ENCODE data around the gene STK4.
A peak's percentile ranks its signal among the peaks of the same experiment; 100 is the strongest.

STK4 gene

DNA sequence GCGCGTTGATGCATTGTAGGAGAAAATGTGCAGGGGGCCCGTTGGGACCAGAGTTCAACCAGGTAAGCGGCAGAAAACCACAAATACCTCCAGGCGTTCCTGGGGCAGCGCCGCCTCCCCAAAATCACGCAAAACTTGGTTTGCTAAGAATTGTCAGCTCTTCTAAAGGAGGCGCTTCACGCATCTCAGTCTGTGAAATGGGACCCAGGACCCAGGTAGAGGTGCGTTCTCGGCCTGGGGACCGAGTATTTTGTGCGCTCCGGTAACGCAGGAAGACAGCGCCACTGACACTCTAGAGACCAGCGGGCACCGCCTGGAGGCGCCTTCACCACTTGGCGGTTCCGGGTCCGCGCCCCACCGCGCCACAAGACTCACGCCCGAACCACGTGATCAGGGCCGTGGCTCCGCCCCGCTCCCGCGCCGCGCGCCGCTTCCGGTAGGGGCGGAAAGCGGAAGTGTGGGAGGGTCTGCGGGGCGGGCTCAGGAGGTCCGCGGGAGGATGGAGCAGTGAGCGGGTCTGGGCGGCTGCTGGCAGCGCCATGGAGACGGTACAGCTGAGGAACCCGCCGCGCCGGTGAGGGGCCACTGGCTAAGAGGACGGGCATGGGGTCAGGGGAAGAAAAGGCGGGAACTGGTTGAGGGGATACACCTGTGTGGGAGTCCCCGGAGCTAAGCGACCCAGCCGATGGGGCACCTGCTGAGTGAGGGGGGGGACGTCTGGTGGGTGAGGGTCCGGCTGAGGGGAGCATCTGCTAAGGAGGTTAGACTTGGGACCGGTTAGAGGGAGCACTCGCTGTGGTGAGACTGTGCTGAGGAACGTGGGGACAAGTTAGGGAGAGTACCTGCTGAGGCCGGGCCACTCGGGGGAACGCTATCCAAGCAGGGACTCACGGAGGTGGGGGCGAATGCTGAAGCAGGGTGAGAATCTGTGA lies at the start of gene STK4:
Gene STK4 (plus strand): TSS at position 483 of the 932 bp plus-strand sequence. CDS start 57 bp downstream, at position 540.
- DNase-seq, result peak; percentile 96

DNA sequence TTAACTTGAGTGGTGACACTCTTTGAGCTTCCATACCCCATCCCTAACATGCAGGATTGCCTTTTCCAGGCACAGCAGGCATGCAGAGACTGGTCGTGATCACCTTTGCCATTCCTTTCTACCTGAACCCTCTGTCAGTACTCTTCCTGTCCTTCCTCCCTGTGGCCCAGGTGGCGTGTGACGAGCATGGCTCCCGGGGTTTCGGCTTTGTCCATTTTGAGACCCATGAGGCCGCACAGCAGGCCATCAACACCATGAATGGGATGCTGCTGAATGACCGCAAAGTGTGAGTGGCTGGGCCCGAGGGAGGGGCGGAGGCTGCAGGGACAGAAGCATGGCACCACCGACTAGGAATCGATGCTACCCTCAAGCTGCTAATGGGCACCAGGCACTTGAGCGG lies 49.7 kb upstream of the STK4 start:
- no peak for DNase-seq

DNA sequence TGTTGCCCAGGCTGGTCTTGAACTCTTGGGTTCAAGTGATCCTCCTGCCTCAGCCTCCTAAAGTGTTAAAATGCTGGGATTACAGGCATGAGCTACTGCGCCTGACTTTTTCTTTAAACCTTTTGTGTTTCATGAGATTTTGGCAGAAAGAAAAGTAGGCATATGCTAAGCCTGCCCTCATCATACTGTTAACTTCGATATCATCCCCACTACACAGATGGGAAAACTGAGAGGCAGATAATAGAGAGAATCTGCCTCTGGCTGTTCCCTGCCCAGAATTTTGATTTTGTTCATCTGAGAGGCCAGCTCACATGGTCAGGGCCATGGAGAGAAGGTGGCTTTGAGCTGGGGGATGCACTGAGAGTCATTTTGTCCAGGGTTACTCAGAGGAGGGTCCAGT lies 48.9 kb upstream of the STK4 start:
- no peak for DNase-seq

DNA sequence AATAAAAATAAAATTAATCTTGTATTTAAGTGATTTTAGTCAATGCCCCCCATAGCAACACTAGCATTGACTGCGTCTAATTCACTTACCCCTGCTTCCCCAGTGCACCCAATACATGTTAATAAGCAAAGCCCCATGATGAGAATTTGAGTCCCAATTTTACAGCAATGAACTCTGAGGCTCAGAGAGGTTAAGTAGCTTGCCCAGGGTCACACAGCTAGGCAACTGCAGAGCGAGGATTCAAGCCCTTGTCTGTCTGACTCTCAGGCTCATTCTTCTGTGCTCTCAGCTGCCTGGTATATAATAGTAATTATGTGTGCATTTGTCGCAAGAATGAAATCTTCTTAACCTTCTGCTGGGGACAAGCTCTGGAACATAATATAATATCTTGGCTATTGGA lies 48.0 kb upstream of the STK4 start:
- no peak for DNase-seq

DNA sequence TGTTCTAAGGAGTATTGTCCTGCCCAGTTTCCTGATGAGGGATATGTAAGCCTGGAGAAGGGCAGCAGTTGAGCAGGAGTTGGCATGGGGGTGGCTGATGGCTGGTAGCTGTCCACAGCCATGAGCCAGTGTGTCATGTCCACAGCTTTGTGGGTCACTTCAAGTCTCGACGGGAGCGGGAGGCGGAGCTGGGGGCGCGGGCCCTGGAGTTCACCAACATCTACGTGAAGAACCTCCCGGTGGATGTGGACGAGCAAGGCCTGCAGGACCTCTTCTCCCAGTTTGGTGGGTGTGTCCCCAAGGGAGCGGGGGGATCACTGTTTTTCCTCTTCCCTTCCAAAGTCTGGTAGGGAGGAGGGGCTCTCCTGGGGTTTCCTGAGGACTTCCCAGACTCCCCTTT lies 47.6 kb upstream of the STK4 start:
- DNase-seq, result no peak

DNA sequence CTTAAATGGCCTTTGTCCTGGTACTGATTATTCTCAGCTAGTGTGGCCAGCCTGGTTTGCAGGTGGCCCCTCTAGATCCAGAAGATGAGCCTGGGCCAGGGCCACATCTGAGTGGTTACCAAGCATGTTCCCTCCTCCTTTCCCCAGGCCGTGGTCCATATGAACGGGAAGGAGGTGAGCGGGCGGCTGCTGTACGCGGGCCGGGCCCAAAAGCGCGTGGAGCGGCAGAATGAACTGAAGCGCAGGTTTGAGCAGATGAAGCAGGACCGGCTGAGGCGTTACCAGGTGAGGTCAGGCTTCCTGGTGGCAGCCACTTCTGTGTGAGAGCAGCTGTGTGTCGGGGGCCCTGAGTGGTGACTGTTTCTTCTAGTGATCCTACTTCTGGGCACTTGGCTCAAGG lies 44.9 kb upstream of the STK4 start:
- no peak for DNase-seq

DNA sequence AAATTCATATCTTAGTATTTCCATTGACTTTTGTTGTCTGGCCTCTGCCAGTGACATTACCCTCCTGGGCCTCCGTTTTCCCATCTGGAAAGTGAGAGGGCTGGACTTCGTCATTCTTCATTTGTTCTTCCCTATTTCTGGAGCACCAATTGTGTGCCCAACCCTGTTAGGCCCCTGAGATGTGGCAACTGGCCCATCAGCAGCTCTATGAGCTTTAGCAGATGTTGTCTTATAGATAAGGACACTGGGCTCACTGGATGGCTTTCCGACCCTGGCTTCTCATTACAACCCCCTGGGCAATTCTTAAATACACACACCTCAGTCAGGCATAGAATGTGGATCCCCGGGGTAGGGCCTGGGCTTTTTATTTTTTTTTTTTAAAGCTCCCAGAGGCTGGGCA lies 41.8 kb upstream of the STK4 start:
- DNase-seq, result no peak

DNA sequence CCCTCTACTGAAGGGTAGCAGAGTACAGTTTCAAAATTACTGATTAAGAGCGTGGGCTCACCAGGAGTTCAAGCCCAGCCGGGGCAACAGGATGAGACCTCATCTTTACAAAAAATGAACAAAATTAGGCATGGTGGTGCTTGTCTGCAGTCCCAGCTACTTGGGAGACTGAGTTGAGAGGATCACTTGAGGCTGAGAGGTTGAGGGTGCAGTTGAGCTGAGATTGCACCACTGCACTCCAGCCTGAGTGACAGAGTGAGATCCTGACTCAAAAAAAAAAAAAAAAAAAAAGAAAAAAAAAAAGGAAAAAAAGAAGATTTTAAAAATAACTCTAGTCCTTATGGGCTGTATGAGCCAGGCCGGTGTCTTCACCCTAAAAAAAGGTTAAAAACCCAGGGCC lies 37.7 kb upstream of the STK4 start:
- no peak for DNase-seq

DNA sequence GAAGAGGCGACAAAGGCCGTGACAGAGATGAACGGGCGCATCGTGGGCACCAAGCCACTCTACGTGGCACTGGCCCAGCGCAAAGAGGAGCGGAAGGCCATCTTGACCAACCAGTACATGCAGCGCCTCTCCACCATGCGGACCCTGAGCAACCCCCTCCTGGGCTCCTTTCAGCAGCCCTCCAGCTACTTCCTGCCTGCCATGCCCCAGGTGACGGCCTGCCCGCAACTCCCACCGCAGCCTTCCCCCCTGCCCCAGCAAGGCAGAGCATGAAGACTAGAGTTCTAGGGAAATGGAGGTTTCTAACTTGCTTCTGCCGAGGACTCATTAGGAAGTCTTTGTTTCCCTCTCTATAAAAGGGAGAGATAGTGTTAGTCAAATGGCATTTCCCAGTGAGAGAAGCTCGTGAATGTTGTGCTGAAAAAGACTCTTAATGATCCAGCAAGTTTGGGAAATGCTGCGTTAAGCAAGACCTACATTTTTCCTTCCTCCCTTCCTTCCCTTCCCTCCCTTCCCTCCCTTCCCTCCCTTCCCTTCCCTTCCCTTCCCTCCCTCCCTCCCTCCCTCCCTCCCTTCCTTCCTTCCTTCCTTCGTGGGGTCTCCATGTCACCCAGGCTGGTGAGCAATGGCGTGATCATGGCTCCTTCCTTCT lies 35.7 kb upstream of the STK4 start:
- DNase-seq, result no peak

DNA sequence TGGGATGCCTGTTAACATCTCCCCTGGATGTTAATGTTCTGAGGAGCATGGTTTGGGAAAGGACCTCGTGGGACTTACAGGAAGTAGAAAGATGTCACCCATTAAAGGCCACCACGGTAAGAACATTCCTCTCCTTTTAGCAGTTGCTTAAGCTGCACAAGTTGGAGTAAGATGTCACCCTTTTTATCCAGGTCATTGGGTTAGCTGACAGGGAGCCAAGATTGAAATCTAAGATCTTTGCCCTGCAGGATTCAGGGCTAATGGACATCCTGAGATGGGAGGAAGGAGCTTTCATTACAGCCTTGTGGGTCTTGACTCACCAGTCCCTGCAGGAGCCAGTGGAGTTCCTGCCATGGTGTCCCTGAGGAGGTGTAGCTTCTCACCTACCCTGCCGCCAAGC lies 34.4 kb upstream of the STK4 start:
- DNase-seq, result no peak

DNA sequence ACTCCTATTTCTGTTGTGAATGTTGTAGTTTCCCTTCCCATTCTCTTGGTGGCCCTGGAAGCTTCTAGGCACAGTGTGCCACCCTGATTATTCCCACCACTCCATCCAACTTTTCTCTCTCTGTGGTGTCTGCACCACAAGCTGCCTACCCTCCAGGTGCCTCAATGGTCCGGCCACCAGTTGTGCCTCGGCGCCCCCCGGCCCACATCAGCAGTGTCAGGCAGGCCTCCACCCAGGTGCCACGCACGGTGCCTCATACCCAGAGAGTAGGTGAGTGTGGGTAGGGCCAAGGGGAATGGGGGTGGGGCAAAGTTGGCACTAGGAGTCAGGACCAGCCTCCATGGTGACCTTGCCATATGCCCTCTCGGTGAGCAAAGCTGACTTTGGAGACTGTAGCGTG lies 33.4 kb upstream of the STK4 start:
- no peak for DNase-seq

DNA sequence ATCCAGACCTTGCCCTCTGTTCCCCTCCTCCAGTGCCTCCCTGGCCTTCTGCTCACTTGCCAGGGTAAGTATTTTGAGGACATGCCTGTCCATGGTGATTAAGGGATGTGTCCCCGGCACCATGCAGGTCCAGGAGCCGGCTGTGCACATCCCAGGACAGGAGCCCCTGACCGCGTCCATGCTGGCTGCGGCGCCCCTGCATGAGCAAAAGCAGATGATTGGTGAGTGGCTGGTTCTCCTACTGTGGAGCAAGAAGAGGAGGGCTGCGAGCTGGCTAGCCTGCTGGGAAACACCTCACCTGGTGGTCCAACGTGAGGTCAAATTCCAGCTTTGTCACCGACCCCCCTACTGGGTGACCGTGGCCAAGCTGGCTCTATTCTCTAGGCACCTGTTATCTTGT lies 29.8 kb upstream of the STK4 start:
- DNase-seq, result no peak

DNA sequence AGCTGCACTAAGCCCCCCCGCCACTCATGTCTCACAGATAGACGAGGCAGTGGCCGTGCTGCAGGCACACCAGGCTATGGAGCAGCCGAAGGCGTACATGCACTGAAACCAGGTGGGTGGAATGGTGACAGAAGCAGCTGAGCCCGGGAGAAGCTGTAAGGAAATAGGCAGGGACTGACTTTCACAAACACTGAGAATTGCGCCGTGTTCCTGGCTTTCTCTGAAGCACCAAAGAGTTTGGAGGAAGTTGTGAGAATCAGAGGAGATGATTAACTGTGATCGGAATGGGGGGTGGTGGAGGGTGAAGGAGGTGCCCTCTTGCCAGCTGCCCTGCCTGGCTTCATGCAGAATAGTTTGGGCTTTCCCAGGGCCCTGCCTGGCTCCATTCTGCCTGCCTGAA lies 27.7 kb upstream of the STK4 start:
- no peak for DNase-seq

DNA sequence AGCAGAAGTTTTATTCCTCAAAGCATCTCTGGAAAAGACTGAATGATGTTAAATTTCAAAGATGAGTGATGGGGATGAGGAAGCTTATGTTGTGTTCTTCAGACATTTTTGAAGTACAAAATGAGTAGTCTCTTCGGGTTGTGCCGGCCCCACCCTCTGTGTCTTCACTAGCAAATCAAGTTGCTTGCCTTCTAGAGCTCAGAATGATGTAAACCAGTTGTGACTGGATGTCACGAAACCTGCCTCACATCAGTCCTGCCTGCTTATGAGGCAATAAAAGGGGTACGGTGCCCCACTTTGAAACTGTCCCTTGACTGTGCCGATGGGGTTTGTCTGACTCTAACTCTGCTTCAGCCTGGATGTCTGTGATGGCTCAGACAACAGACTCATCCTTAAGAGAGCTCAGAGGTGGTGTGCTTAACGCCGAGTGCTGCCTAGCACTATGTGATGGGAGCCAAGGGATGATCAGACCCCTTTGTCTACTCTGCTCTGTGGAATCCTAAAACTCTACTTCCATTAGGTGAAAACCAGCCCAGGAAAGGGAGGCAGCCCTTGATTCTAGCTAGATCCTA lies 25.1 kb upstream of the STK4 start:
- DNase-seq, result no peak

DNA sequence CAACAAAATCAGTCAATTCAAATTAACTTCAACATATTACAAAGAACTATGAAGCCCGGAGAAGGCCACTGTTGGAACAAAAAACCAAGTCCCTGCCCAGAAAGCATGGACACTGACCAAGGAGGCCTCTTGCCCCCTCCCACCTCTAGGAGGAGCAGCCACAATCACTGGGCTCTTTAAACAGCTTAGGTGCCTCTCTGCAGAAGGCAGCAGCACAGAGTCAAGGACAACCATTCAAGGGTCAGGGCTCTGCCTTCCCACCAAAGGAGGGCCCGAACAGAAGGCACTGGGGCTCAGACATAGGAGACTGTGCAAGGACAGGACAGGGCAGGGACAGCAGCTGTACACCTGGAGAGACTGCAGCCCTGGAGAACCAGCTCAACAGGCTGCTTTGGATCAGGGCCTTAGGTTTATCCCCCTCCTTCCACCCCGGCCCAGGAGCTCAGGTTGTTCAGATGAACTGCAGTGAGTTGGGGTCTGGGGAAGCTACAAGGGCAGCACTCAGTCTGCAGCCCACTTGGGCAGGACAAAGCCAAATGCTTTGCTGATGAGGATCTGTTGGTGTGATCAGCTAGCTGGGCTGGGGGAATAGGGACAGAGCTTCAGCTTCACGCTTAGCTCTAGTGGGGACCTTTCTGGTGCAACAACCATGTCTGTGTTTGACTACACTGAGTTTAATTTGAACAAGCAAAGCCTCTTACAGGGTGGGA lies 23.9 kb upstream of the STK4 start:
- DNase-seq, result no peak

DNA sequence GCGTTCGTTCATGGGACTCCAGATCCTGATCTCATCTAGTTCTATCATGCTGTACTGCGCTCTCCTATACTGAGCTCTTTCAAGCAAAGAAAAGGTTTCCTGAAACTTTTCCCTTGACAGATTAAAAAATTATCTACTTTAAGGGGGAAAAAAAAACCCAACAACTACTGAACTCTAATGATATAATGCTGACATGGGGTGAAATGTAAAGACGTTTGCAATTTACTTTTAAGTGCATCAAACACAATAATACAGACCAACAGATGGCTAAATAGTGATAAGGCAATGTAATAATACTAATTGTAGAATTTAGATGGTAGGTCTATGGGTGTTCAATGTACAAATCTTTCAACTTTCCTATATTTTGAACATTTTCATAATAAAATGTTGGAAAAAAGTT lies 22.5 kb upstream of the STK4 start:
- no peak for DNase-seq

DNA sequence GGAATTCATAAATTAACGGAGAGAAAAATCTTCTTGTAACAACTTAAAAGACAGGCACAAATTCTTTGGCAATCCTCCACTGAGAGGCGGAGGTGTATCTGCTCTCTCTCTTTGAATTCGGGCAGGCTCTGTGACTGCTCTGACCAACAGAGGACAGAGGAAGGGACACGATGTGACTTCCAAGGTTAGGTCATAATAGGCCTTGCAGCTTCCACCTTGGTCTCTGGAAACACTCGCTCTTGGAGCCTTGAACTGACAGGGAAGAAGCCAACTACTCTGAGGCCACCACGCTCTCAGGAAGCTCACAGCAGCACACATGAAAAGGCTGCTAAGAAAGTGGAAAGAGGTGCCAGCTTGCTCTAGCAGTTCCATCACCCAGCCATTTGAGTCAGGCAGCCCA lies 21.1 kb upstream of the STK4 start:
- DNase-seq, result no peak

DNA sequence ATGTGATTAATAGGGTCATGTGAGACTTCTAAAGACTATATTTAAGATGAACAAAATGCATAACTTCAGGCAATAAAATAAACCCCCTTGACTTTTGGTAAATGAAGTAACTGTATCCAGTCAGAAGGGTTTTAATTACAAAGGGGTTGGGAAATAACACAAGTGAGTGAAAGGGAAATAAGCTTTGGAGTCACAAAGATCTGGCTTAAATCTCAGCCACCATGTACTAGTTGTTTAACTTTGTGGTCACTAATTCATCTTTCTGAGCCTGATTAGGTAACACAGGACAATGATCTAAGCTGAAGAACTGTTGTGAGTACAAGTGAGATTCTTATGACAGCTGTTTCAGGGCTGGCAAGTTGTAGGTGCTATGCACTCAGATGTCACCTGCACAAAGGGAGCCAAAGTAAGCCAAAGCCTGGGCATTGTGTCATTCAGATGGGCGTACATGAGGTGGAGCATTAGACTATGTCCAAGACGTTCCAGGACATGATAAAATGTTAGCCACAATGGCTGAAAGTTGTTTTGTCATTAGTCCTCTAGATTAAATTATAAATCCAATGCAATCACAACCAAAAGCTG lies 19.9 kb upstream of the STK4 start:
- no peak for DNase-seq

DNA sequence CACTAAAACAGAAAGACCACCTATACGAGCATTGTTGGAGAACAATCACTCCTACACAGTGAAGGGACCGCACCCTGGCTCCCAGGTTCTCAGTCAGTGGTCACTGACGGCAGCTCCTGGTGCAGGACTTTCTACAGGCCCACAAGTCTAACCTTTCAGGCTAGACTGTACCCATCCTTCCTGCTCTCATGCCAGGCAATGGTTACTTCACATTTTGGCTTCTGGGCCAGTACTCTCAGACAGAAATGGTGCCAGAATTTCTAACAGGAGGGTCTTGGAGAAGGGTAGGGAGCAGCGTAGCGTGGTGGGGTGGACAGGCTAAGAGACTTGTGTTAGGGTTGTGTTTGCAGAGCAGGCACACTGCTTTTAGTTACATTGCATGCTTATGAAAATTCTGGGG lies 18.2 kb upstream of the STK4 start:
- DNase-seq, result no peak

DNA sequence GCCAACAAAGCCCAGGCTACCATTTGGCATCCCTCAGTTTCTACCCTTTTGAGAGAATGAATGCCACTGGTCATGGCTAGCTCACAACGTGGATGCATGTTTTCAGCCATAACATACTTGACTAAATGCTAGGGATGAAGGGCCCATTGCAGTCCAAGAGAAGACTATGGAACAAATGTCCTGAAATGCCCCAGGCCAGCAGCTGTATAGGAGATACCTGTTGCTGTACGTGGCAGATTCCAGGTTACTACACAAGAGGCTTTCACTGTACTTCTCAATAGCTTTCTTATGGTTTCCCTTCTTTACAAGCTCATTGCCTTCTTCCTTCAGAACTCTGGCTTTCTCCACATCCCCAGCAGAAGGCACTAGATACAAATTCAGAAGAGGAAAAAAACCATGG lies 17.8 kb upstream of the STK4 start:
- DNase-seq, result no peak

DNA sequence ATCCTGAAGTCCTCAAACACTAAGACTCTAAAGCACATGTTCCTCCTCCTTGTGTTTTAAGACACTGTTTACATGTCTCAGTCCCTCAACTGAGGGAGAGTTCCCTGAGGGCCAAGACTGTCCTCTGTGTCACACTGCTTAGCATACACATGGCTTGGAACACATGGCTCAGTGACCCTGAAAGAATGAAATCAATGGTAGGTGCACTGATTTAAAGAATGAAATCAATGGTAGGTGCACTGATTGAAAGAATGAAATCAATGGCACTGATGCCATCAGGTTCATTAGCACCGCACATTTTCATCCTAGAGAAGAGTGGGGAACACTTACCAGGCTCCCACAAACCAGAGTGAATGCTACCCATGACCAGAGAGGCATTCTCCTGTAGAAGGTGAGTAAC lies 15.9 kb upstream of the STK4 start:
- no peak for DNase-seq

DNA sequence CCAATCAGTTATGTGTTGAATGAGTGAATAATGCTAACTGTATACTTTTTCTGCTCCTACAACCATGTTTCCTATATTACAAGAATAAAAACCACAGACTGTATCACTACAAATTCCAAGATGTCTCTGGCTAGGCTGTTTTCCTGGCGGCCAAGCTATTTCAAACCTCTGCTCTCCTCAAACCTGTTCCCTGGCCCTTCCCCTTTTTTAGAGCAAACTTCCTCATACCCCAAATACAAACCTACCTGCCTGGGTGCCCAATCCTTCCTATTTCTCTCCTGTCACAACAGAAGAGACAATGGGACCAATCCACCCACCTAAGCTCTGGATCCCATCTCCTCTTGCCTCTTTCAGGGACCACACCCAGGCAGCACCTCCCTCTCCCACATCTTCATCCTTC lies 13.6 kb upstream of the STK4 start:
- no peak for DNase-seq

DNA sequence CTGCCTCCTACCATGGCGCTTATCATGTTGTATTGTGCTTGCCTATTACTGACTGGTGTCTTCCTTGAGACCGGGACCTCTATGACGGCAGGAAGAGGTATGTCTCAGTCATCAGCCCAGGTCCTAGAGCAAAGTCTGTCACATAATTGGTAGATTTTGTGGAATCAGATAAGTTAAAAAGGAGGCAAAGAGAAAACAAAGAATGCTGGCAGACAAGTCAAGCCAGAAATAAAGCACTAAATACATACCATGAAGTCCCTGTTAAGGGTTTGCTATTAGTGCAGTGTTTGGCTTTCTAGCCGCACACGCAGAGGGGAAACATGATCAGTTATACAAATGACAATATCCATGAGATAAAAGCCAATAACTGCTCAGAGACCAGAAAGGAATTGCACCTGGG lies 12.1 kb upstream of the STK4 start:
- no peak for DNase-seq

Data from activated CD4-positive, alpha-beta T cell treated with anti-CD3 and anti-CD28 coated beads for 48 hours (primary cell).